ENCODE measurements around the gene LYSMD4.

- TF ChIP-seq CTCF (IDR thresholded peaks at IDR 0.05) (no peak), TFCP2L1 (CRISPR knock-in tag; IDR thresholded peaks at IDR 0.05) (no peak), NR3C1 (IDR thresholded peaks at IDR 0.05) (no peak), E2F6 (IDR thresholded peaks at IDR 0.05; ENCODE audit: borderline replicate concordance, low read depth) (no peak)
Observed at GRCh38 chr15:99735868-99736267, 2.6 kb upstream of the LYSMD4 start.
